Adrenal gland (tissue), 12 donors: Measurements from ENCODE around the gene OR6X1. TPM values are rescaled to one million over a fixed set of nuclear protein-coding genes. Genes with fewer than 3 reads are reported as not detected.

Experiments
- DNase-seq, 7 donors: peaks; one replicate each; pipeline ENCODE4 v3.0.0-alpha.2; 2019 to 2020
- H3K27ac ChIP-seq, 5 donors: fragments of 200-600 bp; sonication (generic) in 4 of 5; 1 replicate in 3 of 5; 2 replicates in 2 of 5; pipeline versions ENCODE4 v1.5.1 to v1.8.0; 2016 to 2020; ENCODE audit warnings: mild to moderate bottlenecking in 1 of 5
- H3K27me3 ChIP-seq: fragments of 200-600 bp; 2 replicates; pipeline ENCODE4 v1.8.0; 2021
- H3K36me3 ChIP-seq, 2 donors: fragments of 200-600 bp; replicated peaks in 1 of 2; 1 replicate in 1 of 2; 2 replicates in 1 of 2; pipeline versions ENCODE4 v1.5.1 to v1.8.0; 2018 to 2022
- H3K4me1 ChIP-seq, 2 donors: fragments of 200-600 bp; replicated peaks in 1 of 2; 1 replicate in 1 of 2; 2 replicates in 1 of 2; pipeline versions ENCODE4 v1.5.1 to v1.8.0; 2018 to 2021
- H3K4me3 ChIP-seq, 4 donors: fragments of 200-600 bp; sonication (generic) in 3 of 4; one replicate each; pipeline ENCODE4 v1.5.1; 2016 to 2018
- H3K9me3 ChIP-seq, 3 donors: fragments of 200-600 bp; sonication (generic) in 1 of 3; replicated peaks in 1 of 3; 1 replicate in 2 of 3; 2 replicates in 1 of 3; pipeline versions ENCODE4 v1.5.1 to v1.8.0; 2016 to 2021
- CTCF ChIP-seq, 6 experiments: fragments of 450-650 bp in 4 of 6; fragments of 200-600 bp in 2 of 6; sonication (generic) in 1 of 6; IDR thresholded peaks; 1 replicate in 5 of 6; 2 replicates in 1 of 6; pipeline versions ENCODE4 v1.5.1 to v1.8.0; 2016 to 2021; ENCODE audit warnings: antibody characterized with exemption in 6 of 6, mild to moderate bottlenecking in 2 of 6, moderate library complexity in 1 of 6
- POLR2A ChIP-seq, 2 donors: fragments of 450-650 bp; IDR thresholded peaks; one replicate each; pipeline ENCODE4 v1.6.1; 2017; ENCODE audit warnings: antibody characterized with exemption in 2 of 2, mild to moderate bottlenecking in 2 of 2, moderate library complexity in 1 of 2
- WGBS, 4 donors: extraction: QIAGEN DNeasy Blood & Tissue Kit in 2 of 4; methylation state at CpG; one replicate each; pipeline versions ENCODE4 v1.1.5 to v1.1.7; 2013 to 2017; 5-methylcytosine and 5-hydroxymethylcytosine counted together
- intact Hi-C, 2 donors: fragments of 100-400 bp; cut with DNase I; formaldehyde crosslinking; loops; one replicate each; pipeline versions ENCODE4 v1.14.1 to v1.15.0; 2022 to 2023
- polyA plus RNA-seq, 3 donors: library from polyadenylated mRNA; stranded (reverse); fragments of 200-250 nt in 2 of 3; fragments of 350-450 nt in 1 of 3; fragmentation: Illumina TruSeq in 1 of 3; extraction: RNeasy Lipid Tissue Mini Kit (QIAGEN cat#74804) in 1 of 3; gene quantifications; one replicate each; pipeline ENCODE4 v1.2.3, GENCODE V29; 2013 to 2014
- total RNA-seq, 9 donors: library from RNA; depleted of rRNA in 4 of 9; stranded (reverse); fragments of >200 nt in 4 of 9; fragments of 120-200 nt in 1 of 9; fragmentation: NEBNext Ultra II Directional in 1 of 9; extraction: Animal tissue kit (Norgen Biotek cat#: 25700) in 1 of 9; gene quantifications; one replicate each; pipeline versions ENCODE4 v1.1.0 to v1.2.4, GENCODE V29; 2013 to 2023
- donor health status: healthy with polysubstance abuse.
- donor health status: Bipolar disorder and iron deficiency.
- donor health status: DM: yes; HTN: yes; CAD: no.
- donor health status: DM: no; HTN: no; CAD: no.
- donor health status: DM: no; HTN: no; CAD: no.
- donor health status: DM: yes; HTN: yes; CAD: no.

The OR6X1 gene
- total and polyA plus RNA-seq, 12 donors: not detected

GRCh38 chr11:123757976-123758375 is 3.7 kb upstream of the OR6X1 start:
- intact Hi-C loops: no loop called here
- Histone ChIP-seq H3K27me3 (no peaks in the 10 kb centered on the region), H3K9me3 (no peaks in the 10 kb centered on the region), H3K4me3 (no peak overlapping the region), H3K36me3 (no peaks in the 10 kb centered on the region), H3K4me1 (no peaks in the 10 kb centered on the region), H3K27ac (no peak overlapping the region)
- no peak for DNase-seq
- WGBS, 4 donors: 67 to 75% (median 70%) methylated on average over 3 of the region's 3 CpGs
- no peak for TF ChIP-seq POLR2A (IDR thresholded peaks at IDR 0.05)
- no peak for TF ChIP-seq CTCF (IDR thresholded peaks at IDR 0.05)

- 80 to 94% (median 84%) methylated on average over 3 of the region's 3 CpGs for WGBS, 4 donors
These were observed 1.5 kb upstream of the OR6X1 start for GRCh38 chr11:123755813-123756212.

GRCh38 chr11:123755344-123755743 is 1.0 kb upstream of the OR6X1 start:
- Histone ChIP-seq H3K36me3 (no peaks in the 10 kb centered on the region), H3K9me3 (no peaks in the 10 kb centered on the region), H3K27me3 (no peaks in the 10 kb centered on the region), H3K27ac (no peak overlapping the region), H3K4me3 (no peak overlapping the region), H3K4me1 (no peaks in the 10 kb centered on the region)
- intact Hi-C loops: no loop called here
- DNase-seq: no peak
- no peak for TF ChIP-seq CTCF (IDR thresholded peaks at IDR 0.05)
- no peak for TF ChIP-seq POLR2A (IDR thresholded peaks at IDR 0.05)

More at GRCh38 chr11:123755813-123756212, 1.5 kb upstream of the OR6X1 start:
- Histone ChIP-seq H3K27ac (no peak overlapping the region), H3K27me3 (no peaks in the 10 kb centered on the region), H3K9me3 (no peaks in the 10 kb centered on the region), H3K4me3 (no peak overlapping the region), H3K4me1 (no peaks in the 10 kb centered on the region), H3K36me3 (no peaks in the 10 kb centered on the region)
- TF ChIP-seq POLR2A (IDR thresholded peaks at IDR 0.05): no peak
- TF ChIP-seq CTCF (IDR thresholded peaks at IDR 0.05): no peak
- no peak for DNase-seq
- intact Hi-C loops: no loop called here

GRCh38 chr11:123753110-123753509 is 1.2 kb downstream of the OR6X1 start:
- Histone ChIP-seq H3K4me1 (no peaks in the 10 kb centered on the region), H3K27me3 (no peaks in the 10 kb centered on the region), H3K9me3 (no peaks in the 10 kb centered on the region), H3K4me3 (no peak overlapping the region), H3K27ac (no peak overlapping the region), H3K36me3 (no peaks in the 10 kb centered on the region)
- DNase-seq: no peak
- no peak for TF ChIP-seq CTCF (IDR thresholded peaks at IDR 0.05)
- no peak for TF ChIP-seq POLR2A (IDR thresholded peaks at IDR 0.05)
- intact Hi-C loops: no loop called here
